ENCODE data around the gene PTPRD. TPM values are rescaled to one million over a fixed set of nuclear protein-coding genes. Genes with fewer than 3 reads are reported as not detected.

The PTPRD gene
- total RNA-seq, 1 experiment from 2014 or later: 0.02 TPM

GRCh38 chr9:8907868-8908267 is 1704.9 kb downstream of the PTPRD start:
- H3K79me2 ChIP-seq (ENCODE audit: insufficient read depth, low read length): no peaks in the 10 kb centered on the region
- H3K4me3 ChIP-seq (replicated peaks in 1 of 2; ENCODE audit: low read depth in 1 of 2, low read length in 2 of 2): no peak overlapping the region
- ATAC-seq: no peak
- H3K27me3 ChIP-seq (ENCODE audit: insufficient read depth, low read length): no peaks in the 10 kb centered on the region
- BruUV-seq (replicated peaks): no TSS peak
- CTCF ChIA-PET: no interaction called here
- H3K9me2 ChIP-seq (ENCODE audit: insufficient read depth): no peaks in the 10 kb centered on the region
- H3K4me1 ChIP-seq (ENCODE audit: control insufficient read depth in 1 of 2, insufficient read depth in 2 of 2, low read length in 2 of 2): no peaks in the 10 kb centered on the region
- no peak for DNase-seq (ENCODE audit: low read depth, low spot score)
- TF ChIP-seq ZBTB33 (IDR thresholded peaks at IDR 0.05; ENCODE audit: extremely low read depth, insufficient replicate concordance, low read length): no peak
- TF ChIP-seq SIN3A (IDR thresholded peaks at IDR 0.05; ENCODE audit: low read depth): no peak
- no peak for TF ChIP-seq JUND (IDR thresholded peaks at IDR 0.05)
- TF ChIP-seq SRF (IDR thresholded peaks at IDR 0.05; ENCODE audit: low read depth): no peak
- no peak for TF ChIP-seq RAD21 (IDR thresholded peaks at IDR 0.05; ENCODE audit: low read depth)
- TF ChIP-seq EZH2phosphoT487 (IDR thresholded peaks at IDR 0.05; ENCODE audit: borderline replicate concordance): no peak
- no peak for TF ChIP-seq POLR2A (IDR thresholded peaks at IDR 0.05; ENCODE audit: borderline replicate concordance, extremely low read depth, insufficient read depth, insufficient read length)
- TF ChIP-seq EGR1 (IDR thresholded peaks at IDR 0.05; ENCODE audit: low read depth): no peak
- no peak for TF ChIP-seq REST (IDR thresholded peaks at IDR 0.05; ENCODE audit: low read depth)
- no peak for TF ChIP-seq CEBPB (IDR thresholded peaks at IDR 0.05; ENCODE audit: low read depth)
- TF ChIP-seq ATF3 (IDR thresholded peaks at IDR 0.05): no peak
- TF ChIP-seq EZH2 (IDR thresholded peaks at IDR 0.05): no peak
- no peaks in the 10 kb centered on the region for H3K36me3 ChIP-seq (ENCODE audit: control insufficient read depth in 1 of 2, insufficient read depth in 2 of 2, low read length in 2 of 2)
- H2AFZ ChIP-seq (ENCODE audit: low read depth, low read length, poor library complexity, severe bottlenecking): no peak overlapping the region
- no peak overlapping the region for H3K4me2 ChIP-seq (ENCODE audit: low read length)
- H3K9ac ChIP-seq (ENCODE audit: low read length): no peak overlapping the region
- no peak overlapping the region for H3K27ac ChIP-seq (ENCODE audit: low read depth, low read length)
- no peaks in the 10 kb centered on the region for H4K20me1 ChIP-seq (ENCODE audit: insufficient read depth)
- RAD21 ChIA-PET (ENCODE audit: low non-redundant PET in 1 of 2, low total read pairs in 2 of 2, uncharacterized antibody in 2 of 2, unreplicated experiment in 2 of 2): no interaction called here
- peaks cover 6 to 13% of the 10 kb centered on the region in 2 experiments; a peak in 2 of 4 replicates for H3K9me3 ChIP-seq (ENCODE audit: control insufficient read depth in 1 of 2, insufficient read depth in 1 of 2, low read depth in 1 of 2, low read length in 2 of 2)
- POLR2A ChIA-PET: no interaction called here
- intact Hi-C loops (cut with micrococcal nuclease): no loop called here
